NCI-H69 (cell line): ENCODE data around the gene SLIT1.
A peak's percentile ranks its signal among the peaks of the same experiment; 100 is the strongest.

ENCODE experiments used
- DNase-seq: peaks from one replicate; lab custom pipeline; 2025; lab: John Stamatoyannopoulos, UW

Gene SLIT1

DNA sequence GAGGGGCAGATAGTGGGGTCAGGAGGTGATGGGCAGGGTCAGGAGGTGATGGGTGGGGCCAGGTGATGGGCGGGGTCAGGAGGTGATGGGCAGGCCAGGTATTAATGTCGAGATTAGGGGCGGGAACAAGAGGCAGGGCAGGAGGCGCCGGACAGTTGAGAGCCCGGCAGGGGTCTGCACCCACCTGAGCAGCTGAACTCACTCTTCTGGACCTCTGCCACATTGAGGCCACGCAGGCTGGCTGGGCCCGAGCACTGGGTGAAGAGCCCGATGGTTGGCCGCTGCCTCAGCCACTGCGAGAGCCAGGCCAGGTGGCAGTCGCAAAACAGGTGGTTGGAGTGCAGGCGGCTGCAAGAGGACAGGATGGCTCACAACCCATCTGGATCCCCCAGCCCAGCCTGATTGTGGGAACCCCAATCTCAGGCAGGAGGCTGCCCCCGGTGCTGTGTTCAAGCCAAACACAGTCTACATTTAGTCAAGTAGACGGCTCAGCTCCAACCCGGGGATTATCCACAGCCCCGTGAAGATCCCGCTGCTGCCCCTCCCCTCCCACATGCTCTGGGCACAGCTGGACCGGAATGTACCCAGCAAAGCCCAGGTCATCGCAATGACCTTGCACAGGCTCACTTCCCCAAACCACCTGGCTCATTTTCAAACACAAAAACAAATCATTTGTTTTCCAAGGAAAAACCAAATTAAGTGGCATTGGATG is 122.3 kb downstream of the SLIT1 start:
- no peak for DNase-seq

DNA sequence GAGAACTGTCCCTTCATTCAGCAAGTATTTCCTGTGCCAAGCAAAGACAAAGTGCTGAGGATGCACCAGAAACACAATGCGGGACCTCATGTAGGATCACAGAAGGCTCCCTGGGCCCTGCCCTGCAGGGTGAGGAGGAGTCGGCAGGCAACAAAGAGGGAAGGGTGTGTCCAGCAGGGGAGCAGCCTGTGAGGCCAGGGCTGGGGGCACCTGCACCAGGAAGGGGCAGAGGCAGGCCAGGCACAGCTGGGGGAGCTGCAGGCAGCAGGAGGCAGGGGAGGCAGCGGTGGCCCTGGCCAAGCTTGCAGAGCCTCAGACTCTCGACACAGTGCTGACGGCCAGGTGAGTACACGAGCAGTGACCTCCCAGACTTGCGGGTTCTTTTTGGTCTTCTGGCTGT is 123.3 kb downstream of the SLIT1 start:
- no peak for DNase-seq

DNA sequence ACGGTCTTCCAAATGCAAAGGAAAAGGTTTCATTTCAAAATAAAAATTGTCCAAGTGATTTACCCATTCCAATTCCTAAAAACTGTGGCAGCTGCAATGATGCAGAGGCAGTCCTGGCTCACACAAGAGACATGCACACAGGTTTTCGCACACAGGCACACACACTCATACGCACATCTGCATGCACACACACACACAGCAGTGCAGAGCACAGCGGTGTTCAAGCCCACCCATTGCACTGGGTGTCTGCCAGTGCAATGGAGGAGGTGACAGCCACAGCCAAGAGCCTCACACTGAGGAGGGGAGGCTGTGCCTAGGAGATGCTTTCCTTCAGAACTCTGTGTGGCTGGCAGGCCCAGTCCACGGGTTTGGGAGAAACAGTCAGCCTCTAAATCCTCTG is 123.7 kb downstream of the SLIT1 start:
- DNase-seq, result no peak

DNA sequence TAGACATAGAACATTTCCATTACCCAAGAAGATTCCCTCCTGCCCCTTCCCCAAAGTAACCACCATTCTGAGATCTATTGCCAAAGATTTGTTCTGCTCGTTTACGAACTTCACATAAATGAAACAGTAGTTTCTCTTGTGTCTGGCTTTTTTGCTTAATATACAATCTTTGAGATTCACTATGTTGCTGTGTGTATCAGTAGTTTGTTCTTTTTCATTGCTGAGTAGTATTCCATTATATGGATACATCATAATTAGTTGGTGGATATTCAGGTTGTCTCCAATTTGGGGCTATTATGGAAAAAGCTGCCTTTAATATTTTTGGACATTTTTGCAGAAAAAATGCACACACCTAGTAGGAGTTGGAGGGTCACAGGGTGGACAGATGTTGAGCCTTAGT is 124.3 kb downstream of the SLIT1 start:
- DNase-seq, result no peak

DNA sequence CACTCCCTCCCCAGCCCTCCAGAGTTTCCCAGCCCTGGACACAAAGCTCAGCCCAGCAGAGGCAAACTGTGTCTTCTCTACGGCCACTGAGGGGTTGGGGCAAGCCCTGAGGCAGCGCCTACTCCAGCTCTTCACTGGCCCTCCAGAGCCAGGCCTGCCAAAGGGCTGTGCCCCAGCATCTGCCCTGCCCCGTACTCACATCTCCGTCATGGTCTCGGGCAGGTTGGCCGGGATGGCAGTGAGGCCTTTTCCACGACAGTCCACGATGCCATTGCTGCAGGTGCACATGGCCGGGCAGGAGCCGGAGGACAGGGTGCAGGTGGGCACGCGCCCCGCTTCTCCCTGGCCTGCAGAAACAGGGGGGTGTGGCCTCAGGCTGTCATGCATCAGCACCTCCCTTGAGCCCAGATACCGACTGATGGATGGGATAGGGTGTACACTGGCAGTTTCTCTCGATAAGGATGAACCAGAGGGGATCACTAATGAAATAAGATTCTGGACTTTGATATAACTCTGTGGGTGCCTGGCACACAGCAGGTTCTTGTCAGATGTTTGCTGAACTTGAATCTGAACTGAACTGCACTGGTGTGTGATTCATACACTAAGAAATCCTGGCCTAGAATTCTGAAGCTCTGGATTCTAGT is 125.2 kb downstream of the SLIT1 start:
- DNase-seq, result no peak

DNA sequence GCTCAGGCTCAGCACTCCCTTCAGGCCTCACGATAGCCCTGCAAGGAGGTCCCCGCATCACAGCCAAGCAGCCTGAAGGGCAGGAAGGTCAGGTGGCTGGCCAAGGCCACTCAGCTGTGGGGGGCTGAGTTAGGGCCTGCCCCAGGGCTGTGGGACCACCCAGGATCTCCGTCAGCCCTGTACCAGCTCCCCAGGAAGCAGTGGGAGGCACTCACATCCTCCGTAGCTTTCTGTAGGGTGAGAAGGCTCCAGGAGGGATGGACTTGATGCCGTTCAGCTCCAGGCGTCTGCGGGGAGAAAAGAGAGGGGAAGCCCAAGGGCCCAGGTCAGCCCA is 125.9 kb downstream of the SLIT1 start:
- DNase-seq, result no peak

DNA sequence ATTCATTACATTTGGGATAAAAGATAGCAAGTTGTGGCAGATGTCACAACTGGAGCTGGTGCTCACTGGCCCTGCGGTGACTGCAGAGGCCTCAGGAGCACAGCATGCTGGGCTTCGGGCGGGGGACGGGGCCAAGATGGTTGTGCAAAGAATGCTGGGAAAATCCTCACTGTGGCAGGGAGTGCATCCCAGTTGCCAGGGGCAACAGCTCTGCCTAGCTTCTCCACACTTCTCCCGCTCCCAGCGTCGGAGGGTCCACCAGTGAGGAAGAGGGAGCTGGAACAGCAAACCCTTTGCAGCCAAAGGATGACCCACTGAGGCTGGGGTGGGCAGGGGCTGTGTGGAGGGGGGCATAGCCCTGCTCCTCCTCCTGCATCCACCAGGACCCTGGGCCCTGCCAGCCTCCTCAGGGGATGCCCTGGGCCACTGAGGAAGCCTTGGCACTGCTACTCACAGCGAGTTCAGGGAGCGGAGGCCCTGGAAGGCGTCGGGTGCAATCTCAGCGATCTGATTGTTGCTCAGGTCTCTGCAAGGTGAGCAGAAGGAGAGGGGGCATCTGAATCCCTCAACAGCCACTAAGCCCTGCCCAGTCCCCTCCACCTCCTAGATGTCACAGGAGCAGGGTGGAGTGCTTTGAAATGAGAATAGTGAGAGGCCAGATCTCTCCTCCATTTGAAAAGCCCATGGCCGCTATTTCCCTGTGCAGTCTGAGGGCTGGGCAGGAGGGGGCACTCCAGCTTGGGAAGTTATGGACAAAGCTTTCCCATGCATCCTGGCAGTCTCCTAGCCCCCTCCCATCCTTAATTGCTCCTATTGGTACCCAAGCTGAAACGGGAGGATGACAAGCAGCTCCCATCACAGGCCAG is 126.5 kb downstream of the SLIT1 start:
- no peak for DNase-seq

DNA sequence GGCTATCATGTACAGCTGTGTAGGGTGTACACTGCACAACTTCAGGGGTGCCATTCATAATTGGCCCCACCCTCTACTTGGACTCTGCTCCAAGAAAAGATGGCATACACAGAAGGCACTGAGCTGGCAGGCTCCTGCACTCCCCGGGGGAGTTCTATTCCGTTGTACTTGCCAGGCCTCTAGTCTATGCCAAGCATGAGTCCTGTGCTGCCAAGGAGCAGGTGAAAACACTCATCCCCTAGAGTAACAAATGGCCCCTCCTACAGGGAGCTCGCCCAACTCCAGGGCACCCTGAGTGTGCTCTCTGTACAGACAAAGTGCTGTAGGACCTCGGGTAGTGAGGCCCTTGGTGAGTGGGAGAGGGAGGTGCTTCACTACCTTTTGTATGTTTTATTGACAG is 127.2 kb downstream of the SLIT1 start:
- DNase-seq, result peak; percentile 15

DNA sequence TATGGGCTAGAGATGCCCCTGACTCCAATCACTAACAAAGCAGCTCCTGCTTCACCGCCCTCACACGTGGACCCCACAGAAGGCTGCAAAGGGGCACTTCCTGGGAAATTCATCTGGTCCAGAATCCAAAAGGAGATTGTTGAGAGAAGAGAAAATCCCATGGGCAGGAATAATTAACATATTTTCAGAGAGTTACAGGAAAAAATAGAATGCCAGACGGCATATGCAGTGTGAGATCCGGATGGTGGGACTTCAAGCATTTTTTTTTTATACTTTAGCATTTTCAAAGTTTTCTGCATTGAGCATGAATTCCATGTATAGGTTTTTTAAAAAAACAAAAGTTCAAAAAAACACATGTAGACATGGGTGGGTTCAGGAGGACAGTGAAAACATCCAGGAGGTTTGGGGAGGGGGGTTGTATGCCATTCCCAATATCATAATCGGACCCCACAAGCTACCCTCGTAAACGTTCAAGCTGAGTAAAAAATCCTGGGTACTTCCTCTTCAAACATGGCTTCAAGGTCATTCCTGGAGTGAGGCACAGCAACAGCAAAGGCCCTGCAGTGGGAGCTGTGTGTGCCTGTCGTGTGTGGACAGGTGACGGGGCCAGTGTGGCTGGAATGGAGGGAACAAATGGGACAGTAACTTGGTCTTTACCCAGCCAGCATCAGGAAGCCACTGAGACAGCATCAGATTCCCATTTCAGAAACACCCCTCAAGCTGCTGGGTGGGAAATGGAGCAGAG is 128.1 kb downstream of the SLIT1 start:
- DNase-seq, result no peak

DNA sequence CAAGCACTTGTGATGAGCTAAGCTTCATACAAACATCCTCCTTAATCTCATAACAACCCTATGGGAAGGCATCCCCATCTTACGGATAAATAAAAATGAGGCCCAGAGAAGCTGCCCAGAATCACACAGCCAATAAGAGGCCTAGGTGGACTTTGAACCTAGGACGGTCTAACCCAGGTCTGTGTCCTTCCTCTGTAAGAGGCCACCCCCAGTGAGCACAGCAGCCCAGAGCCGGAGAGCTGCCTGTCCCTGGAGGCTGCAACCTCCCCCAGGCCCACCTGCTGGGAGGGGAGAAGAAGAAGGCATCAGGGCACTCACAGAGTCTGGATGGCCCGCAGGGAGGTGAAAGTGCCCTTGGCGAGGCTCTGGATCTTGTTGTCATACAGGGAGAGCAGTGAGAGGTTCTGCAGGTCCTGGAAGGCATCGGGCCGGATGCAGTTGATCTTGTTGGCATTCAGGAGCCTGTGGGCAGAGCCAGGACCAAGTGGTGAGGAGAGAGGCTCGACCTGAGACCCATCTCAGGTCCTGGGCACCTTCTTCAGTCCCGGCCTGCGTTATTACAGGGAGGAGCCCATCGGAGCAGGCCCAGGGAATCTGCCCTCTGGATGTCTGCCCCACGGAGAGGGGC is 129.6 kb downstream of the SLIT1 start:
- DNase-seq, result no peak

DNA sequence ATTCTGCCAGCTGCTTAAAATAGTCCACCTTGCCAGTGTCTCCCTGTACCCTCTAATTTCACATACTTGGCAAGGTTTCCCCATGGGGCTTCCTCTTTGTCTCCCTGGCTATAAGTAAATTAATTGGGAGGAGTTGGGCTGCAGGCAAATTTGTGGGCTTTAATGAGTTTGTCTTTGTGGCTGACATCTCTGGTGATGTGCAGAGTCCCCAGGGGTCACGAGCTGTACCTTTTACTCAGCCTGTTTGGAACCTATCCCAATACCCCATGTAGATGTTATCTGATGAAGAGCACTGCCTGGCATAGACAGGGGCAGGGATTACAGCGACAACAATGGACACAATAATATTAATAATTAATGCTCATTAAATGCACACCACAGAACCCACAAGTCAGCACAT is 132.5 kb downstream of the SLIT1 start:
- peak; percentile 97 for DNase-seq

DNA sequence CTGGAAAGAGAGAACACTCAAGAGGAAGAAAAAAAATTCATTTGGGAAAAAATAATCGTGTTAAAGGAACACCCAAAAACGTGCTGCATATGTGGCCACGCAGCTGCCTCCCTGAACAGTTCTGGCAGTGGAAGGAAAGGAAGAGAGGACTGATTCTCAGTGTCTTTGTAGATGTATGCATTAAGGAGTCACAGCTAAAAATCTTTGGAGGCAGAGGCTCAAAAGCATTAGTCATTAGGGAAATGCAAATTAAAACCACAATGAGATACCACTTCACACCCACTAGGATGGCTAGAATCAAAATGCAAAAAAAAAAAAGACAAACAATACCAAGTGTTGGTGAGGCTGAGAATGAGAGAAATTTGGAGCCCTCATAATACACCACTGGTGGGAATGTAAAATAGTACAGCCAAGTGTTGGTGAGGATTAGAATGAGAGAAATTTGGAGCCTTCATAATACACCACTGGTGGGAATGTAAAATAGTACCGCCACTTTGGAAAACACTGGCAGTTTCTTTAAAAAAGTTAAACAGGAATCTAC is 134.7 kb downstream of the SLIT1 start:
- no peak for DNase-seq

DNA sequence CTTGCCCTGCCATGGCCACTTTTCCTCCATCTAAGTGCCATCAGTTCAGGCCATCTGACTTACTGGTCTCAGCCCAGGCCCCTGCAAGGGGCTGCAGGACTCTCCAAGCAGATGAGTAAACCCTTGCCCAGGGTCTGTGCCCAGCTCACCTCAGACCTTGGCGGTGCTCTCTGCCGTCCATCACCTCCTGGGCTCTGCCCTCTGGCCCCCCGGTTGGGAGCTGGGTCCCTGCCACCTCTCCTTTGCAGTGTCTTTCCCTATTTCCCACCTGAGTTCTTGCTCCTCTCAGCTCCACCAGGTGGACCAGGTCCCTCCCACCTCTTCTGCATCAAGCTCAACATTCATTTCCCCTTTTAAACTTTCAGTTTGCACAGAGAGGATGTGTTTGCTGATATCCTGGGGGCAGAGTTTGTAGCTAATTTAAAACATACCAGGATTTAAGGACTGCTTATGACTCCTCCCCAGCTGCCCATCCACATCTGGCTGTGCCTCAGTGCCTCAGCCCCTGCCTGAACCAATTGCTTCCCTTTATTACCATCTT is 135.5 kb downstream of the SLIT1 start:
- peak; percentile 51 for DNase-seq

DNA sequence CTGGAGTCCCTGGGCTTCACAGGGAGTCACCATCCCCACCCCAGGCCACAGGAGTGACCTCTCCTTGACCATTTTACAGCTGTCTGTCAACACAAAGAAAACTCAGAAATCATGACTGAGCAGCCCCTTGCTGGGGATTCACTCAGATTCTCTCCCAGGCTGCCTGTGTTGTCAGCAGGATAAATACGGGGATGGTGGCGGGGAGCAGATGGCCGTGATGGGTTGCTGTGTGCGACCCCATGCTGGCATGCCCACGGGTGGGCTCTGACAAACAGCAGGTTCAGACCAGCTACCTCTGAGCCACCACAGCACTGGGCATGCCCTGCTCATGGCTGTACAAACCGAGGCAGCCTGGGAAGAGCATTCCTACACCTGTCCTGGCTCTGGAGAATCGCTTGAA is 136.1 kb downstream of the SLIT1 start:
- peak; percentile 85 for DNase-seq

DNA sequence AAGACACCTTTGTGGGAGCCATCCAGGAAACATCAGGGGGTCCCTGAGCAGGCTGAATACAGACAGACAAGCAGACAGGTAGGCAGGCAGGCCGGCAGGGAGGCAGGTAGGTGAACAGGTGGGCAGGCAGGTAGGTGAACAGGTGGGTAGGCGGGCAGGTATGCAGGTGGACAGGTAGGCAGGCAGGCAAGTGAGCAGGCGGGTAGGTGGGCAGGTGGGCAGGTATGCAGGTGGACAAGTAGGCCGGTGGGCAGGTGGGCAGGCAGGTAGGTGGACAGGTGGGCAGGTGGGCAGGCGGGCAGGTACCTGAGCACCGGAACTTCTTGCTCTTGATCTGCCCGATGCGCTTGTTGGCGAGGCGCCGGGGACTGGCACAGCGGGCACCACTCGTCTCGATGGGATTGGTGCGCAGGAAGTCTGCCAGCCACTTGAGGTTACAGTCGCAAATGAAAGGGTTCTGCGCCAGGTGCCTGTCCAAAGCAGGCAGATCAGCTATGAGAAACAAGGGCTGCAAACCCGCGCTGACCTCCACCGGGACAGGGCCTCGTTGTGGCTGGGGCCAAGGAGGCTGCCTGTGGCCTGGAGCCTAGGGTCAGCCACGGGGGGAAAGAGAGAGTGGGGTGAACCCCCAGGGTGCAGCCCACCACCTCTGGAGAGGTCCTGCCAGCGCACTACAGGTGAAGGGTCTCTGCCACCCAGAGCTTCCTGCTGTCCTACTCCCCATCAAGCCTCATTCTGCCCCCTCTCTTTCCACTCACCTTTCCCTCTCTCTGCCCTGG is 136.9 kb downstream of the SLIT1 start:
- DNase-seq, result peak; percentile 74

DNA sequence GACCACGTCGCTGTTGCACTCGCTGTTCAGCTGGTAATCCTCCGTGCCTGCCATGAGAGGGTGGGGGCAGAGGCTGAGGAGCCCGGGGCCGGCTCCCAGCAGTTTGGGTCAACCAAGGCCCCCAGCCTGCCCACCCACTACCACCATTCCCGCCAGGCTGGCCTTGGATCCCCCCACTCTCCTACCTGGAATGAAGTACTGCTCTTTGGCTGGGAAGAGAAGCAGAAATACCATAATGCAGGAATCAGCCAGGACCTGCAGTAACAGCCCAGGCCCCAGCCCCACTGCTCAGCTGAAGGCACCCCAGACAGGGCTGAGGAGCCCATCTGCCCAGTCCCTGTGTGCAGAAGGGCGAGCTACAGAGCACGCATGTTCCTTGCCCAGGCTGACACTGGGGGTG is 138.0 kb downstream of the SLIT1 start:
- DNase-seq, result no peak

DNA sequence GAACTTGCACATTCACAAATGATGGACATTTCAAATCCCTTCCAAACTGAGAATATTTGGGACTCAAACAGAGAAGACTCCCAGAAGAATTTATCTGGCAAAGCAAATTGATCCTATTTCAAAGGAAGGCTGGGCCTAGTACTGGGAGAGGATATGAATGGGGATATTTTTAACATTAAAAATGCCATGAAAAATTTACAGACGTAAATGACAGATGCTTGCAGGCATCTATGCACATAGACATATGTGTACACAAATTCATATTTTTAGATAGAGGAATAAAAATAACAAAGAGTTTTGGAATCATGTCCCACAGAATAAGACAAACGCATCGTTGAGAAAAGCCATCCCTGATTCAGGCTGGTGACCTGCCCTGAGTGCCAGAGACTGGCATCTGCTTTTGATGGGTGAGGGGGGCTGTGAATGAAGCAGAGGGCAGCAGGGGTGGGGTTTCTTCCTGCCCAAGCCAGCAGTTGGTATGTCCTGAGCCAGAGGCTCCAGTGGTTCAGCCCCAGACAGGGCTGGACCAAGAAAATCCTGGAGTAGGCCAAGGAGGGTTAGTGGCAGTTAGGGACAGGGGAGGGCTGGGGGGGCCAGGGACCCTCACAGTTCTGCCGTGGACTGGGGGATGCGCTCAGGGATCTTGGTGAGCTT is 138.5 kb downstream of the SLIT1 start:
- DNase-seq, result no peak

DNA sequence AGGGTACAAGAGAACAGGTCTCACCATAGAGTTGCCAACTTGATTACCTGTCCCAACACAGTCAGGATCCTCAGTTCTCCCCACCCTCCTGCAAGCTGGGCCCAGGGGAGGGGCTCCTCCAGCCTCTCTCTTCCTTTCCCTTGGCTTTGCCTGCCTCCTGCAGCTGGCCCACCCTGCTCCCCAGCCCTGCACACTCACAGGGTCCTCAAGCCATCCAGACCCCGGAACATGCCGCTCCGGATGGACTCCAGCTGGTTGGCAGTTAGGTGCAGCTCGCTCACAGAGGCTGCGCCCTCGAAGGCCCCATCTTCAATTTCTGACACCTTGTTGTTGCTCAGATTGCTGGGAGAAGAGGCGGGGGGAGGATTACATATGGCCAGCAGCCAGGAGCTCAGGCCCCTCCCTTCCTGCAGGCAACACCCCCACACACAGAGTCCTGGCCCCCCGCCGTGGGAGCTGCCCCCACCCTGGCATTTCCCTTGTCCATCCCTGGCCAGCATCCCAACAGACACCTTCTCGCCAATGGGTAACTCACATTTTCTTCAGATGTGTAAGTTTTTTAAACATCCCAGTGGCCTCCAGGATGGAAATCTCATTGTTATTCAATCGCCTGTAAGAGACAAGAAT is 139.2 kb downstream of the SLIT1 start:
- no peak for DNase-seq

DNA sequence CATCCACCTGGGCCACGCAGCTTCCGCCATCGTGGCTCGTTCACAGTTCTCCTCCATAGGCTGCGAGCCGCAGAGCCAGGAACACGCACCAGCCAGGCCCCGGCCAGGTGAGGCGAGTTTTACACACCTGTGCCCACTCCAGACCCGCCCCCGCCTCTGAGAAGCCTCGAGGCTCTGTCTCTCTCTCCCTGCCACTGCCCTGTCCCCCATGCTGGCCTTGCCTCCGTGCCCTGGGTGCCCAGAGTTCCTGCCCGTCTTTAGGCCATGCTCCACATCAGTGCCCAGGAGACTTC is 142.2 kb downstream of the SLIT1 start:
- no peak for DNase-seq
